ENCODE results near the gene WEE2.
"Not testable (repeated sequence)": the region's sequence is repeated elsewhere in the genome, so short reads cannot be mapped to it uniquely, and the experiment has no call there.

Gene WEE2

DNA sequence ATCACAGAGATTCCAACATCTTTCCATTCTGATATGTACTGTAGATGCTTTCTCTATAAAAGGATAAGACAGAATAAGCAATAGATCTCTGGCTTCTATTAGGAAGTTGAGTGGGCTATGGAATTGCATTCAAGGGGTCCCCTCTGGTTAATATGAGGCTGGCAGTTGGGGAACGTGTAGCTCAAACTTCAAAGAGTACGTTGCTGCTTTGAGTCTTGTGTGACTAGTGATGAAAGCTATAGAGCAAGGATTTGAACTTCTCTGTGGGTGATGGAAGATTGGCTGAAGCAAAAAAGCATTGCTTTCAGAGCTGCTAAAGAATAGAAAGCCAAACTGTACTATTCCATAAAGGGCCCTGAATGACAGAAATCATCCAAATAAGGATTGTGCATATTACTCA, 6.4 kb downstream of the WEE2 start:
- no peak for DNase-seq (ENCODE audit: low spot score)

DNA sequence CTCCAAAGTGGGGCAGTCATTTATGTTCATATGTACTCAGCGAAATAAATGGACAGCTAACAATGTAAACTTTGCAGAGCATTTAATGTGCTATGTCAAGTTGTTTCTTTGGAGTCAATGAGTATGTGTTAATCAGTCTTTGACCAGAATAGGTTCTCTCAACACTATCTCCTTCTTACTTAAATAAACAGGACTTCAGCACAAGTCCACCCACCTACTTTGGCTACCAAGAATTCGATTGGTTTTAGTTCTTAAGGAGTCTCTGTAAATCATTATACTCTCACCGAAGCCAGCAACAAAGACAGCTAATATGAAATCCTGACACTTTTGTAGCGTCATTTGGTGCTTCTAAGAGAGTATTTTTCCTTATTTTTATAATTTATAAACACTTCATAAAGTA, 6.9 kb downstream of the WEE2 start:
- DNase-seq (ENCODE audit: low spot score) = no peak

DNA sequence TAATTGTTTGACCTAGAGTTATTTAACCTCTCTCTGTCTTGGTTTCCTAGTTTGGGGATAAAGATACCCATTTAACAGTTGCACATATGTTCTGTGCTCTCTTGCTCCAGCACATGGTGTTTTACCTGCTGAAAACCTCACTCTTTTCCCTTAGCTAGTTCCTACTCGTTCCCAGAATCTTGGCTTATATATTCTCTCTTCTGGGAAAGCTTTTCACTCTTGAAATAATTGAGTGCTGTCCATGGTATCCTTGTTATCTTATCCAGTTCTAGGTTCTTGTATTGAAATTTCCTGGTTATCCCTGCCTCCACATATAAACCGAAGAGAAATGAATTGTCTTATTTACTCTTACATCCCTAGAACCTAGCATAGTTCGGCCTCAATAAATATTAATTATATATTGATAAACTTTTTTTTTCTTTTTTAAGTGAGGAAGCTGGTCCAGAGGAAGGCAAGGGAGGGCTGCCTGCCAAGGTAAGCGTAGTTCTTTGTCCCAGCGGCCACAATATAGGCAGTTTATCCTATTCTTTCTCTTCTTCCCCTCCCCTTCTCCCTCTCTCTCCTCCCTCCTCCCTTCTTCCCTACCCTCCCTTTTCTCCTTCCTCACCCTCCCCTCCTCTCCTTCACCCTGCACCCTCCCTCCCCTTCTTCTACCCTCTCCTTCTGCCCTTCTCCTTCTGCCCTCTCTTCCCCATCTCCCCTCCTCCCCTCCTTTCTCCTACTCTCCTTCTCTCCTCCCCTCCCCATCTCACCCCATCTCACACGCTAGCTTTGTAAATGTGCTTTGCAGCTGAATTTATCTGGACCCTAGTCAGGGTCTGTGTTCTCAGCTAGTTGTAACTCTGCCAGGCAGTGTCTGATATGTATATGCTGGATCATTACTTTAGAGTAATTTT, 7.9 kb downstream of the WEE2 start:
- no peak for DNase-seq (ENCODE audit: low spot score)

DNA sequence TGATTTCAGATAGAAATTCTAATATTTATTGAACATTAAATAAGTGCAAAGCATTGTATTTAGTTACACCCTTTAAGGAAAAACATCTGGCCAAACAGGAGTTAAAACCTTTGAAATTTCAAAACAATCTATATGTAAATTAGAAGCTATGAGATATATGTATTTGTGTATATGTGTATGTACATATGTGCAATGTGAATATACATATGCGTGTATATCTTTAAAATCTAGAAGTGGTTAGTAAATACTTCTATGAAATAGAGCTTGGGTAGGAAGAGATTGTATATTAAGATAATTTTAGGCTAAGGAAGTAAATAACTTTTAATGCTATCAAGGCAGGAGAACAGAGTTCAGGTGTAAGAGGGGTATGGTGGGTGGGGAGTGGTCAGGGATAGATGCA, 9.3 kb downstream of the WEE2 start:
- no peak for DNase-seq (ENCODE audit: low spot score)

DNA sequence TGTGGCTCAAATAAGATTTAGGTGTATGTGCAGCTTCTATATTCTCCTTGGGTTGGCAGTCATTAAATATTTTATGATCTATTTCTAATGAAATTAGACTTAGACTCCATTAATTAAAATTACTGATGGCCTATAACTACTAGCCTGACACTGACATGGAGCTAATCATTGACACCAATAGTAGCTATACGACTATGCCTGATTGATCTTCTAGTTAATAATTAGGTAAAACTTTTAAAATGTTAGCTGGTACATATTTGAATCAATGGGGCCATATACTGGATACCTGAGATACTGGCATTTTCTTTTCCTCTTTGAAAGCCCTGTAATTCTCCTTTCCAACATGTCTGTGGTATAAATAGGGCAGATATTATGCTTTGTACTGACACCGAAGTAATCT, 14.4 kb downstream of the WEE2 start:
- DNase-seq (ENCODE audit: low spot score) = no peak

DNA sequence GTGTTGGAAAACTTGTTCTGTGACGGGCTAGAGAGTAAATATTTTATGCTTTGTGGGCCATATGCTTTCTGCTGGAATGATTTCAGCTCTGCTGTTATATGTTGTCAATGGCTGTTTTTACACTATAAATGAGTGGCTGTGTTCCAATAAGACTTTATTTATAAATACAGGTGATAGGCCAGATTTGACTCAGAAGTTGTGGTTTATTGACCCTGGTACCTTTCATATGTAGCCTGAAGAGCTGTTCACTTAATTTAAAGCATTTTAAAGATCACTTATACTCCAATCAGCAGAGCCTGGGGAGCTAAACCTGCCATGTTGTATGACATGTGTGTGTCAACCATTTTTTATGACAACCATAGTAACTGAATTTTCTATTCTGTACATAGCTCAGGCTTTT, 20.9 kb downstream of the WEE2 start:
- DNase-seq (ENCODE audit: low spot score) = no peak

DNA sequence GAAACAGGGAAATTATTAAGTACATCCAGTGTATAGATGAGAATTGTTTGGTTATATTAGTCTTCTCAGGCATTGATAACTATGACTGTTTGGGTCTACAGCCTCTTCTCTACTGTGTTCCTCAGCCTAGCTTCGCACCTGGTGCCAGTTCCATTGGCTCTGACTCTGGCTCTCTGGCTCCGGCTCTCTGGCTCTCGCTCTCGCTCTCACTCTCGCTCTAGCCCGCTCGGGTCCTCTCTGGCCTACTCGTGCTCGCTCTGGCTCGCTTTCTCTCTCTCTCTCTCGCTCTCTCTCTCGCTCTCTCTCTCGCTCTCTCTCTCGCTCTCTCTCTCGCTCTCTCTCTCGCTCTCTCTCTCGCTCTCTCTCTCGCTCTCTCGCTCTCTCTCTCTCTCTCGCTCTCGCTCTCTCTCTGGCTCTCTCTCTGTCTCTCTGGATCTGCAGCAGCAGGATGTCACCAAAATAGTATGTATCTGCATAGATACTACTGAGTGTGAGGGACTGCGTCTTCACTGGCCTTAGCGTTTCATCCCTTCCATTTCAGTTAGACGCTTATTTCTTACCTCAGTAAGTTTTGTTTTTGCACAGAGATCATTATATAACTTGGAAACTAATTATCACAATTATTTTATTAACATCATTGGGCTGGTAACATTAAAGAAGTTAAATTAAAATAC, 23.5 kb downstream of the WEE2 start:
- no peak for DNase-seq (ENCODE audit: low spot score)

DNA sequence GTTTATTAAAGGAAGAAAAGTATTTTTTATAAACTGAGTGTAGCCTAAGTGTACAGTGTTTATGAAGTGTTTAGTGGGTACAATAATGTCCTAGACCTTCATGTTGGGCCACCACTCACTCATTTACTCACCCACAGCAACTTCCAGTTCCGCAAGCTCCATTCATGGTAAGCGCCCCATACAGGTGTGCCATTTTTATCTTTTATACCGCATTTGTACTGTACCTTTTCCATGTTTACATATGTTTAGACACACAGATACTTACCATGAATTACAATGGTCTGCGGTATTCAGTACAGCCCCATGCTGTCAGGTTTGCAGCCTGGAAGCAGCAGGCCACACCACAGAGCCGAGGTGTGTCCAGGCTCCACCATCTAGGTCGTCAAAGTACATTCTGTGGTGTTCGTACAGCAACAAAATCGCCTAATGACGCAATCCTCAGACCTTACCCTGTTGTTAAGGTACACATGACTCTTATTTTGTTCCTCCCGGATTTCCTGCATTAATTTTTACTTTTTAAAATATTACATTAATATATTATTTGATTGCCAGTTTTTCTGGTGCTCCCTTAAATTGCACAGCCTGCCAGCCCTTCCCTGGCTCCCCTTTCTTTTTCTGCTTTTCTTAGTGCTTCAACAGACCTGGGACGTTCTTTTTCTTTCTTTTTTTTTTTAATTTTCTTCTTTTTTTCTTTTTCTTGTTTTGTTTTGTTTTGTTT, 29.1 kb downstream of the WEE2 start:
- peak; percentile 4 for DNase-seq (ENCODE audit: low spot score)

DNA sequence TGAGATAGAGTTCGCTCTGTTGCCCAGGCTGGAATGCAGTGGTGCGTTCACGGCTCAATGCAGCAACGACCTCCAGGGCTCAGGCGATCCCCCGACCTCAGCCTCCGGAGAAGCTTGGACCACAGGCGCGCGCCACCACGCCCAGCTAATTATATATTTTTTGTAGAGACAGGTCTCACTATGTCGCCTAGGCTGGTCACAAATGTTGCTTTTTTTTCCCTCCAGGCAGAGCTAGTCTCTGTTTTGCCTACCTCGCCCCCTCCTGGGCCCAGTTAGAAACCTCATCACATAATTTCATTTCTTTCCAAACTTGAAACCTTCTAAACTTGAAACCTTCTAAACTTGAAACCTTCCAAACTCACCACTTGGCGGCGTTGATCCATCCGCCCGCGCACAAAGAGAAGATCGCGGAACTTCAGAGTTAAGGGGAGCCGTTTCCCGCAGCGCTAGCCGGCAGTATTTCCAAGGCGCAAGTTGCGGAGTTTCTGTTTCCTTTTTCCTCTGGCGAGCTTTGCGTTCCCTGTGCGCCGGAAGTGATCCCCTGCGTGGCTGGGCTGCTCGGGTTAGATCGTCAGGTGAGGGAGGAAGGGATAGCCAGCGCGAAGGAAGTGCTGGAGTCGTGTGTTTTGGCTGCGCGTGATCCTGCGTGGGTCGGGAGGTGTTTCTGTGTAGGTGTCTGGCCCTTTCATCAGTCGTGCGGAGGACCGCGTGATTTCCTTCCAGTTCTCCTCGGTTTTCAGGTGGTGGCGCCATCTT, 29.9 kb downstream of the WEE2 start, which contains the start of gene SSBP1:
TSS of gene SSBP1 (plus strand) at position 523 of the 756 bp plus-strand sequence. CDS start 809 bp downstream, outside the sequence.
- DNase-seq (ENCODE audit: low spot score) = peak; percentile 93

DNA sequence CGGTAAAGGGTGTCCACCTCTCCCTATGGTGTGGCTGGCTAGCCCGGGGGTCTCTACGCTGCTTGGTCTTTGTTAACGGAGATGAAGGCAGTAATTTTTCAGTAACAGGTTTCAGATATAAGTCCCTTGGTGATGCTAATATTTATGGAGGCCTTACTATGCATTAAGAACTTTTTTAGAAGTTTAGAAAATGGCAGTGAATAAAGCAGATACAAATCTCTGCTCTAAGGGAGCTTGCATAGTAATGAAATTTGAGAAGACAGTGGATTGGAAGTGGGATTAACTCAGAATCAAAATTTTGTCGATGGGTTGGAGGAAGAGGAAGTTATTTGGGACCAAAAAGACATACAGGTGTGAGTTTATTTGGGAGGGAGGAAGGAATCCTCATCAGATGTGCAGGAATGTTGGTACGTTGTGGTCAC, 30.4 kb downstream of the WEE2 start:
- no peak for DNase-seq (ENCODE audit: low spot score)

DNA sequence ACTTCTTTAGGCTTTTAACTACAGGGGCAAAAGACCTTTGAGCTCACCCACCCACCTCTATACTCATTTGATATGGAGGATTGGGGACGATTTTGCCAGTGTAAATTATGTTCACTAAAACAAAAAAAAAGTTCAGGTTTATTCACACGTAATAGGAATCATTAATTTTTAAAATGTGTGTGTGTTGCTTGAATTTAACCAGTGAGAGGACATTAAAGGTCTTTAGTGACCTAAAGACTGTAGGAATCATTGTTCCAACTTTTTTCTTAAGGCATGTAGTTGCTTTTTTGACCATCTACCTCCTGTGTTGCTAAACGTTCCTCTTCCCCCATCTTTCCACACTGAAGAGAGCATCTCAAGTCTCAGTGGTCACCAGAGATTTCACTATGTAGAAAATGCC, 31.1 kb downstream of the WEE2 start:
- DNase-seq (ENCODE audit: low spot score) = no peak

DNA sequence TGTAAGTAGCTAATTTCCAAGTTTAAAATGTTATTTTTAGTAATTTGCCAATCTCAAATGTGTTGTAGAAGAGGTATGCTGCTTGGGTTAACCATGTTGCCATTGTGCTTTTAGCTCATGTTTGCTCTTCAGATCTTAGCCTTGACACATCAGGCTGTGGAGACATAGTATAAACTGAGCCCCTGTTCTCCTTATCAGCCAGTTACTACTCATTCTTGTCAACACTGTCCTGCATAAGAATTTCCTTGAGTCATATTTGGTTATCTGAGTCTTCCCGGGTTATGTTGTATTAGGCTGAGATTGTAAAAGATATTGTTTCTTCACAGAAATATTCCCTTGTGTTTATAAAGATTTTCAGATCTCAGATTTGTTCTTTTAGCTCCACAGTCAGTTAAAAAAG, 34.1 kb downstream of the WEE2 start:
- no peak for DNase-seq (ENCODE audit: low spot score)

DNA sequence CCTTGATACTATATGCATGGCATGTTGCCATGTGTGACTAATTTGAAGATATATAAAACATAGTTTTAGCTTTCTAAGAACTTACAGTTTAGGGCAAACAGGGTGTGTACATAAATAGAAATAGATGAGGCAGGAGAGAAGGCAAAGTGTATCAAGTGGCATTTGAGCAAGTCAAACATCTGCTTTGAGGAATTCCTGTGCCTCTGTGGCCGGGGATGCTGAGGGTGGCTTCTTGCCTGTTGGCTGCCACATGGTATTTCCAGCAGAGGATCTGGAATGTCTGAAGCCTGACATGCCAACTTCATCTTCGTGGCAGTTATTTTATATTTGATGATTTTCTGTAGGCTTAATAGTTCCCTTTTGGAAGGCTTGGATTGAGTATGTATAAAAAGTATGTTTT, 36.0 kb downstream of the WEE2 start:
- no peak for DNase-seq (ENCODE audit: low spot score)

DNA sequence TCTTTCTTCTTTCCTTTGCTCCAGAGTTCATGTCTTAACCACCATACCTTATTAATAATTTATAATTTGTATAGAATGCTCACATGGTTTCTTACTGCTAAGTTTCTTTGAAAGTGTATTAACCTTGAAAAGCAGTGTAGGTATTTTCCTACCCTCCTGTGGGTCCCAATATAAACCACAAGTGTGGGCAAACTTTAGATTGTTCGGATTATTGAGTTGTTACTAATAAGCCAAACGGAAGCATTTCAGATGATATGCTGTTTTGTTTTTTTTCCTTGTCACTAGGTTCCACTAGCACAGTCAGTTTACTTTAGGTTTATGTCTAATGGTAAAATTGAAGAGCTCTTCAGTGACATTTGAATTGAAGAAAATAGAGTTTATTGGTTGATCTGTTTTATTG, 40.2 kb downstream of the WEE2 start:
- no peak for DNase-seq (ENCODE audit: low spot score)

DNA sequence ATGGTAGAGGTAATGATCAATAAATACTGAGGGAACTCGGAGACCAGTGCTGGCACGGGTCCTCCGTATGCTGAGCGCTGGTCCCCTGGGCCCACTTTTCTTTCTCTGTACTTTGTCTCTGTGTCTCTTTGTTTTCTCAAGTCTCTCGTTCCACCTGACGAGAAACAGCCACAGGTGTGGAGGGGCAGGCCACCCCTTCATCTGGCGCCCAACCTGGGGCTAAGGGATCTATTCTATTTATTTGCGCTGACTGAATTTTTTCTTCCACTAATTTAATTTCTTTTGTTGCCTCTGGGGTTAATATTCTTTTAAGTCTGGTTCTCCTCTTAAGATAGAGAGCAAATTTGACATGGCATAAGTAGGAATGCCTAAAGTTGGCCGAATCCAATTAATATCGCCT, 43.8 kb downstream of the WEE2 start:
- DNase-seq (ENCODE audit: low spot score) = not testable (repeated sequence)

DNA sequence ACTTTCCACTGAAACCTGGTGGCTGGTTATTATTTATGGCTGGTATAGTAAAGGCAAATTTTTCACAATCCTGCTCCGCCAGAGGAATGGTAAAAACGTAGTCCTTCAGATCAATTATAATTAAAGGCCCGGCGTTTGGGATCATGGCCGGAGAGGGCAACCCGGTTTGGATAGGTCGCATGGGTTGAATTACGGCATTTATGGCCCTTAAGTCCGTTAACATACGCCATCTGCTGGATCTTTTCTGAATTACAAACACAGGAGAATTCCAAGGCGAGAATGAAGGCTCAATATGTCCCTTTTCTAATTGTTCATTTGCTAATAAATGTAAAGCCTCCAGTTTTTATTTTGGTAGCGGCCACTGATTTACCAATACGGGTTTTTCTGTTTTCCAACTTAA, 44.5 kb downstream of the WEE2 start:
- DNase-seq (ENCODE audit: low spot score) = no peak

DNA sequence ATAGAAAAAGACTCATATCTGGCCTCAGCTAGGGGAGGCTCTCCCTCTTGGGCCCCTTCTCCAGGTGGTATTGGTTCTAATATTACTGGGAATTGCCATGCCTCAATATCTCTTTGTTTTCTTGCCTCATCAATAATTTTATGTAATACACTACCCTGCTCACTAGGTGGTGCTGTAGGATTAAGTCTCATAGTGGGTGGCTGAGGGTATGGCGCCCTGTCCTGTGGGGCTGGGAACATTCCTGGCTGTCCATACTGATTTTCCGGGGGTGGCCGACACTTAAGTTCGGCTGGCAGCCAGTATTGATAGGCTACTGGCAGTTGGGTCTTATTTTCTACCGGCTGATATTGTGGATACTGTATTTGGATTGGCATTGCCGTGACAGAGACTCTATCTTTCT, 46.8 kb downstream of the WEE2 start:
- DNase-seq (ENCODE audit: low spot score) = no peak

DNA sequence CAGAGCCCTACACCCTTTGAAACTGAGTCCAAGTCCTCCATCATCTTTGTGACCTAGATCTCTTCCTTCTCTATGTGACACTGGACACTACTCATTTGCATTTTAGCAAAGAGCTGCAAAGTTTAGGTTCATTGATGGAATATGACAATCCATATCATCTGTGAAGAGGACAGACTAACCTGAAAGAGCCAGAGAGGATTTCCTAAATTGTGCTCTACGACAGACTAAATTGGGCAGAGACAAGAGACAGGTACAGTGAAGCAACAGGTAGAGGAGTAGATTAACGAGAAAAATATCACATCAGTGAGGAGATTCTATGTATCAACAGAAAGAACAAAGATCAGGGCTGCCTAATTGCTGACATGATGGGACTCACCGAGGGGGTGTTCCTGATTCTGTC, 55.6 kb downstream of the WEE2 start, which contains the start of gene TAS2R3:
TSS of gene TAS2R3 (plus strand) at position 301 of the 400 bp plus-strand sequence. CDS start at position 363, 62 bp downstream.
- no peak for DNase-seq (ENCODE audit: low spot score)

DNA sequence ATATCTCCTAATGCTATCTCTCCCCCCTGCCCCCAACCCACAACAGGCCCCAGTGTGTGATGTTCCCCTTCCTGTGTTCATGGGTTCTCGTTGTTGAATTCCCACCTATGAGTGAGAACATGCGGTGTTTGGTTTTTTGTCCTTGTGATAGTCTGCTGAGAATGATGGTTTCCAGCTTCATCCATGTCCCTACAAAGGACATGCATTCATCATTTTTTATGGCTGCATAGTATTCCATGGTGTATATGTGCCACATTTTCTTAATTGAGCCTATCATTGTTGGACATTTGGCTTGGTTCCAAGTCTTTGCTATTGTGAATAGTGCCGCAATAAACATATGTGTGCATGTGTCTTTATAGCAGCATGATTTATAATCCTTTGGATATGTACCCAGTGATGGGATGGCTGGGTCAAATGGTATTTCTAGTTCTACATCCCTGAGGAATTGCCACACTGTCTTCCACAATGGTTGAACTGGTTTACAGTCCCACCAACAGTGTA, 62.0 kb downstream of the WEE2 start:
- not testable (repeated sequence) for DNase-seq (ENCODE audit: low spot score)

DNA sequence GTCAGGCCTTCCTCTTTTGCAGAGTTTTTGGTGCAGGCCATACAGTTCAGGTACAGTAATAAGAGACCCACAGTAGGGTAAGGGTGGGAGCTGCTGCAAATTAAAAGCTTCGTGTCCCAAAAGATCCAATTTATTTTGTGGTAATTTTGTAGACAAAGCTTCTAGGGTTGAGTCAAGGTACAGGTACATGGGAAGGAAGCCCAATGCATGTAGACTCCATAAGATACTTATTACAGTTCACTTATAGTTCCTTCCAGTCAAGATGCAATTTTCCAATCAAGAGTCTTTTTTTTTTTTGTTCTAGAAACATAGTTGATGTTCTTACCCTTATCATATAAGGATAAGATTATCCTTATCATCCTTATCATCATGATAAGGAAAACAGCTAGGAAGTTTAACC, 68.2 kb downstream of the WEE2 start, which contains the start of gene TAS2R4:
TSS of gene TAS2R4 (plus strand) at position 301 of the 400 bp plus-strand sequence. CDS start 1,815 bp downstream, outside the sequence.
- no peak for DNase-seq (ENCODE audit: low spot score)

All from CD4-positive, alpha-beta T cell treated with Interleukin-15 for 4 hours (primary cell).